Fibroblast of lung (primary cell): ENCODE results near the gene PBX1. TPM values are rescaled to one million over a fixed set of nuclear protein-coding genes. Genes with fewer than 3 reads are reported as not detected.

ENCODE experiments used
- DNase-seq, 2 donors: peaks; one replicate each; pipeline versions ENCODE4 v3.0.0 to v3.0.0-alpha.2; 2010; ENCODE audit warnings: low read depth in 2 of 2
- H2AFZ ChIP-seq: 2 replicates; pipeline ENCODE4 v1.5.1; 2012; ENCODE audit warnings: low read length, control low read depth, inconsistent platforms
- H3K27ac ChIP-seq: 2 replicates; pipeline ENCODE4 v1.5.1; 2011; ENCODE audit warnings: low read length, control low read depth; ENCODE audit not compliant: insufficient read depth
- H3K27me3 ChIP-seq: 2 replicates; pipeline ENCODE4 v1.5.1; 2011; ENCODE audit warnings: mild to moderate bottlenecking, low read length; ENCODE audit not compliant: control insufficient read depth, insufficient read depth
- H3K36me3 ChIP-seq: 2 replicates; pipeline ENCODE4 v1.5.1; 2011; ENCODE audit warnings: low read length; ENCODE audit not compliant: control insufficient read depth, insufficient read depth
- H3K4me1 ChIP-seq: 2 replicates; pipeline ENCODE4 v1.5.1; 2011; ENCODE audit warnings: low read length; ENCODE audit not compliant: control insufficient read depth, insufficient read depth; ENCODE audit errors: extremely low read depth
- H3K4me2 ChIP-seq: 2 replicates; pipeline ENCODE4 v1.5.1; 2011; ENCODE audit warnings: low read length, control low read depth; ENCODE audit not compliant: insufficient read depth; ENCODE audit errors: extremely low read depth
- H3K4me3 ChIP-seq, 4 experiments: fragments of 200-600 bp in 1 of 4; sonication (generic) in 1 of 4; replicated peaks in 1 of 4; 2 replicates each; pipeline ENCODE4 v1.5.1; 2011 to 2016; ENCODE audit warnings: low read length in 4 of 4, low read depth in 3 of 4, mild to moderate bottlenecking in 3 of 4, control low read depth in 2 of 4, inconsistent platforms in 1 of 4, mixed read lengths in 1 of 4; ENCODE audit not compliant: insufficient read depth in 1 of 4; ENCODE audit errors: control extremely low read depth in 1 of 4
- H3K79me2 ChIP-seq: 2 replicates; pipeline ENCODE4 v1.5.1; 2012; ENCODE audit warnings: mild to moderate bottlenecking, low read length, inconsistent platforms; ENCODE audit not compliant: control insufficient read depth, insufficient read depth
- H3K9ac ChIP-seq: 2 replicates; pipeline ENCODE4 v1.5.1; 2011; ENCODE audit warnings: mild to moderate bottlenecking, low read length, control low read depth; ENCODE audit not compliant: insufficient read depth
- H3K9me3 ChIP-seq: 2 replicates; pipeline ENCODE4 v1.5.1; 2012; ENCODE audit warnings: low read depth, low read length; ENCODE audit not compliant: control insufficient read depth, insufficient read depth
- H4K20me1 ChIP-seq: 2 replicates; pipeline ENCODE4 v1.5.1; 2011; ENCODE audit warnings: low read length; ENCODE audit not compliant: control insufficient read depth, insufficient read depth; ENCODE audit errors: extremely low read depth
- CTCF ChIP-seq, 2 donors: IDR thresholded peaks in 1 of 2; conservative IDR thresholded peaks in 1 of 2; 1 replicate in 1 of 2; 2 replicates in 1 of 2; pipeline ENCODE4 v1.5.1; 2011 to 2012; ENCODE audit warnings: low read length in 2 of 2, control low read depth in 1 of 2, inconsistent platforms in 1 of 2, low read depth in 1 of 2, mild to moderate bottlenecking in 1 of 2
- EZH2 ChIP-seq: IDR thresholded peaks from 2 replicates; pipeline ENCODE4 v1.5.1; 2012; ENCODE audit warnings: low read length, control low read depth, mild to moderate bottlenecking; ENCODE audit errors: missing control alignments
- polyA plus RNA-seq, 2 donors: library from polyadenylated mRNA; depleted of rRNA in 1 of 2; stranded (reverse) in 1 of 2; unstranded in 1 of 2; fragments of >200 nt; gene quantifications; 2 replicates each; pipeline ENCODE4 v1.2.1, GENCODE V29; 2011 to 2012; ENCODE audit warnings: missing spikeins in 1 of 2
- total RNA-seq: library from RNA; depleted of rRNA; stranded (reverse); fragments of >200 nt; gene quantifications from 2 replicates; pipeline ENCODE4 v1.2.1, GENCODE V29; 2014

PBX1 gene
- total and polyA plus RNA-seq, 2 donors (not counting 1 experiment from before 2014, with no cell fraction given), result 43.1 to 46.7 TPM

- Histone ChIP-seq H3K36me3 (no peaks in the 10 kb centered on the region), H3K27me3 (no peaks in the 10 kb centered on the region), H3K9me3 (no peaks in the 10 kb centered on the region), H3K4me1 (peaks cover 6% of the 10 kb centered on the region), H3K9ac (no peak overlapping the region), H3K4me3 (no peak overlapping the region), H3K79me2 (no peaks in the 10 kb centered on the region), H4K20me1 (no peaks in the 10 kb centered on the region), H3K27ac (no peak overlapping the region), H3K4me2 (no peak overlapping the region), H2AFZ (no peak overlapping the region)
- no peak for DNase-seq
- TF ChIP-seq EZH2, result no peak
- no peak for TF ChIP-seq CTCF (conservative IDR thresholded peaks at IDR 0.05 in 1 of 2, IDR thresholded peaks at IDR 0.05 in 1 of 2; ENCODE audit: low read depth in 1 of 2, low read length in 2 of 2)
Measured at GRCh38 chr1:164589961-164590507, 31.1 kb downstream of the PBX1 start.

DNA sequence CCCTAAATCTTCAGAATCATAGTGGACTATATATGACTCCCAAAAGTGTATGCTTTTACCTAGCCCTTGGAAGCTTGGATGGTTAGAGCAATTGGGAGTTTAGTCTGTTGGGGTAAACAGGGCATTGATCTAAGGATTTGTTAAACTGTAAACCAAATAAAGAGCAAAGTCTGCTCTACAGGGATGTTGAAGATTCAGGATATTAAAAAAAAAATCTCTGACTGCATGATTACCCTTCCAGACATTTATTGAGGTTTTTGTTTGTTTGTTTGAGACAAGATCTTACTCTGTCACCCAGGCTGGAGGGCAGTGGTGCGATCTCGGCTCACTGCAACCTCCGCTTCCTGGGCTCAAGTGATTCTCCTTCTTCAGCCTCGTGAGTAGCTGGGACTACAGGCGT lies 31.6 kb downstream of the PBX1 start:
- Histone ChIP-seq H3K79me2 (no peaks in the 10 kb centered on the region), H4K20me1 (no peaks in the 10 kb centered on the region), H3K9me3 (no peaks in the 10 kb centered on the region), H3K9ac (no peak overlapping the region), H3K27me3 (no peaks in the 10 kb centered on the region), H3K4me2 (no peak overlapping the region), H3K4me3 (no peak overlapping the region), H3K27ac (no peak overlapping the region), H2AFZ (no peak overlapping the region), H3K36me3 (no peaks in the 10 kb centered on the region), H3K4me1 (peaks cover 6% of the 10 kb centered on the region)
- TF ChIP-seq CTCF (conservative IDR thresholded peaks at IDR 0.05 in 1 of 2, IDR thresholded peaks at IDR 0.05 in 1 of 2; ENCODE audit: low read depth in 1 of 2, low read length in 2 of 2), result no peak
- TF ChIP-seq EZH2, result no peak
- DNase-seq, result no peak

- H3K9ac ChIP-seq, result no peak overlapping the region
- no peaks in the 10 kb centered on the region for H3K27me3 ChIP-seq
- H3K4me2 ChIP-seq, result no peak overlapping the region
- no peak overlapping the region for H3K4me3 ChIP-seq
- no peak overlapping the region for H2AFZ ChIP-seq
- H3K79me2 ChIP-seq, result no peaks in the 10 kb centered on the region
- no peak overlapping the region for H3K27ac ChIP-seq
- no peaks in the 10 kb centered on the region for H4K20me1 ChIP-seq
- H3K9me3 ChIP-seq, result no peaks in the 10 kb centered on the region
- no peaks in the 10 kb centered on the region for H3K36me3 ChIP-seq
- peaks cover 6% of the 10 kb centered on the region for H3K4me1 ChIP-seq
- TF ChIP-seq CTCF (conservative IDR thresholded peaks at IDR 0.05 in 1 of 2, IDR thresholded peaks at IDR 0.05 in 1 of 2; ENCODE audit: low read depth in 1 of 2, low read length in 2 of 2) (no peak), EZH2 (no peak)
- DNase-seq, result peak in 1 of 2 donors; percentile 92
Measured at GRCh38 chr1:164591858-164592257, 32.9 kb downstream of the PBX1 start.
